Parathyroid adenoma (tissue), 2 donors: Measurements from ENCODE around the gene BIK.

Experiments
- H2AFZ ChIP-seq: fragments of 300-600 bp; sonication (generic); one replicate; pipeline ENCODE4 v1.7.0; 2017; ENCODE audit warnings: antibody characterized with exemption, mild to moderate bottlenecking
- H3K27ac ChIP-seq: fragments of 300-600 bp; sonication (generic); one replicate; pipeline ENCODE4 v1.7.0; 2017
- H3K27me3 ChIP-seq: fragments of 300-600 bp; sonication (generic); one replicate; pipeline ENCODE4 v1.7.0; 2017; ENCODE audit warnings: low read length; ENCODE audit not compliant: control insufficient read depth, insufficient read depth
- H3K36me3 ChIP-seq: fragments of 300-600 bp; sonication (generic); one replicate; pipeline ENCODE4 v1.7.0; 2017; ENCODE audit warnings: low read length; ENCODE audit not compliant: control insufficient read depth, insufficient read depth
- H3K4me1 ChIP-seq: fragments of 300-600 bp; sonication (generic); one replicate; pipeline ENCODE4 v1.7.0; 2017; ENCODE audit warnings: control low read depth
- H3K4me2 ChIP-seq: fragments of 300-600 bp; sonication (generic); one replicate; pipeline ENCODE4 v1.7.0; 2017; ENCODE audit warnings: low read length
- H3K4me3 ChIP-seq: fragments of 300-600 bp; sonication (generic); one replicate; pipeline ENCODE4 v1.7.0; 2017; ENCODE audit warnings: low read depth, low read length
- H3K79me2 ChIP-seq: fragments of 300-600 bp; sonication (generic); one replicate; pipeline ENCODE4 v1.7.0; 2017; ENCODE audit warnings: control low read depth
- H3K9ac ChIP-seq: fragments of 300-600 bp; sonication (generic); one replicate; pipeline ENCODE4 v1.7.0; 2017; ENCODE audit warnings: mild to moderate bottlenecking
- H3K9me3 ChIP-seq: fragments of 300-600 bp; sonication (generic); one replicate; pipeline ENCODE4 v1.7.0; 2017; ENCODE audit warnings: low read length; ENCODE audit not compliant: control insufficient read depth
- CTCF ChIP-seq: fragments of 300-600 bp; sonication (generic); IDR thresholded peaks from one replicate; pipeline ENCODE4 v1.7.0; 2017; ENCODE audit warnings: antibody characterized with exemption, mild to moderate bottlenecking
- donor health status: primary hyperparathyroidism.

Gene BIK

GRCh38 chr22:43116932-43117331 lies 6.4 kb downstream of the BIK start:
- no peaks in the 10 kb centered on the region for H3K27me3 ChIP-seq
- TF ChIP-seq CTCF, result no peak

GRCh38 chr22:43118024-43118849 lies 7.7 kb downstream of the BIK start:
- Histone ChIP-seq H3K4me2 (no peak overlapping the region), H3K27ac (no peak overlapping the region), H3K4me3 (no peak overlapping the region), H3K79me2 (no peaks in the 10 kb centered on the region), H2AFZ (no peak overlapping the region), H3K9me3 (no peaks in the 10 kb centered on the region), H3K27me3 (no peaks in the 10 kb centered on the region), H3K36me3 (no peaks in the 10 kb centered on the region), H3K9ac (no peak overlapping the region), H3K4me1 (no peaks in the 10 kb centered on the region)
- TF ChIP-seq CTCF, result no peak

More at GRCh38 chr22:43116932-43117331, 6.4 kb downstream of the BIK start:
- no peaks in the 10 kb centered on the region for H3K79me2 ChIP-seq
- no peak overlapping the region for H3K9ac ChIP-seq
- H3K36me3 ChIP-seq, result no peaks in the 10 kb centered on the region
- H3K27ac ChIP-seq, result no peak overlapping the region
- H3K4me2 ChIP-seq, result no peak overlapping the region
- no peaks in the 10 kb centered on the region for H3K4me1 ChIP-seq
- no peak overlapping the region for H3K4me3 ChIP-seq
- no peaks in the 10 kb centered on the region for H3K9me3 ChIP-seq
- no peak overlapping the region for H2AFZ ChIP-seq

DNA sequence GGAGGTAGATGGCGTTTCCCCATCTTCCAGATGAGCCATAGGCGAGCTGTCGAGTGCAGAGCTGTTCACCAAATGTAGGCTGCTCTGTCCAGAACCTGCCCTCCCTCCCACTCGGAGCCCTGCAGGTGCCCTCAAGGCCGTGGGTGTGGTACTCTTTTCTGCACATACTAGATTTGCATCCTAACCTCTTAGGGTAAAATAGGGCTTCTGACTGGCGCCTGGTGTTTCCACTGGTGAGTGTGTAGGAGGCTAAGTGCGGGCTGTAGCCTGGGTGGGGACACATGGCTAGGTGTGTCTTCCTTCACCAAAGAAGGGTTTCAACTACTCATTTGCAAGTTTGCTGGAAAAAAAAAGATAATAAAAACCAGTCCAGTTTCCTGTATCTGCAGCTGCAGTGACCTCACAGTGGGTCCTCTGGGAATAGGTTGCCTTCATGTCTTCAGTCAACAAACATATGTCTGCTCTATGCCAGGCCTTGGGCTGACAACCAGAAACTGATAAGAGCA lies 8.5 kb downstream of the BIK start:
- H3K4me3 ChIP-seq, result no peak overlapping the region
- H3K4me1 ChIP-seq, result no peaks in the 10 kb centered on the region
- no peak overlapping the region for H2AFZ ChIP-seq
- no peaks in the 10 kb centered on the region for H3K36me3 ChIP-seq
- TF ChIP-seq CTCF, result no peak
- no peaks in the 10 kb centered on the region for H3K9me3 ChIP-seq
- no peaks in the 10 kb centered on the region for H3K27me3 ChIP-seq
- no peak overlapping the region for H3K4me2 ChIP-seq
- H3K27ac ChIP-seq, result no peak overlapping the region
- H3K9ac ChIP-seq, result no peak overlapping the region
- H3K79me2 ChIP-seq, result no peaks in the 10 kb centered on the region

- no peaks in the 10 kb centered on the region for H3K4me1 ChIP-seq
- H3K27me3 ChIP-seq, result no peaks in the 10 kb centered on the region
- H2AFZ ChIP-seq, result no peak overlapping the region
- TF ChIP-seq CTCF, result no peak
- no peaks in the 10 kb centered on the region for H3K9me3 ChIP-seq
- no peaks in the 10 kb centered on the region for H3K36me3 ChIP-seq
- no peak overlapping the region for H3K27ac ChIP-seq
- no peaks in the 10 kb centered on the region for H3K79me2 ChIP-seq
- no peak overlapping the region for H3K9ac ChIP-seq
- no peak overlapping the region for H3K4me3 ChIP-seq
- H3K4me2 ChIP-seq, result no peak overlapping the region
These were observed 16.1 kb downstream of the BIK start for GRCh38 chr22:43126501-43127165.
